Osteocyte (in vitro differentiated cells): ENCODE data around the gene MASP2. TPM values are rescaled to one million over a fixed set of nuclear protein-coding genes. Genes with fewer than 3 reads are reported as not detected.
"Not testable (repeated sequence)": the region's sequence is repeated elsewhere in the genome, so short reads cannot be mapped to it uniquely, and the experiment has no call there.

Experiments
- DNase-seq: peaks from one replicate; pipeline ENCODE4 v3.0.0; 2021; ENCODE audit warnings: mixed read lengths; ENCODE audit not compliant: unreplicated experiment; ENCODE audit errors: extremely low spot score
- H3K27ac Mint-ChIP-seq: one replicate; pipeline ENCODE4 v1.8.0; 2021; ENCODE audit warnings: mild to moderate bottlenecking, mixed read lengths; ENCODE audit not compliant: unreplicated experiment
- H3K27me3 Mint-ChIP-seq: one replicate; pipeline ENCODE4 v1.8.0; 2021; ENCODE audit warnings: mixed read lengths; ENCODE audit not compliant: unreplicated experiment
- H3K36me3 Mint-ChIP-seq: one replicate; pipeline ENCODE4 v1.8.0; 2021; ENCODE audit warnings: mixed read lengths; ENCODE audit not compliant: unreplicated experiment
- H3K4me1 Mint-ChIP-seq: one replicate; pipeline ENCODE4 v1.8.0; 2021; ENCODE audit warnings: mixed read lengths; ENCODE audit not compliant: unreplicated experiment
- H3K4me3 Mint-ChIP-seq: one replicate; pipeline ENCODE4 v1.8.0; 2021; ENCODE audit warnings: mild to moderate bottlenecking, moderate library complexity, mixed read lengths; ENCODE audit not compliant: unreplicated experiment
- H3K9me3 Mint-ChIP-seq: one replicate; pipeline ENCODE4 v1.8.0; 2021; ENCODE audit warnings: mixed read lengths; ENCODE audit not compliant: unreplicated experiment
- CTCF ChIP-seq: fragments of 200-600 bp; sonication (generic); IDR thresholded peaks from 2 replicates; pipeline ENCODE4 v1.5.0; 2021; ENCODE audit warnings: antibody characterized with exemption, mild to moderate bottlenecking, moderate library complexity
- total RNA-seq: library from RNA; stranded (reverse); gene quantifications from 2 replicates; pipeline ENCODE4 v1.2.1, GENCODE V29; 2021

Gene MASP2
- total RNA-seq, 1 donor from 2014 or later, result not detected

DNA sequence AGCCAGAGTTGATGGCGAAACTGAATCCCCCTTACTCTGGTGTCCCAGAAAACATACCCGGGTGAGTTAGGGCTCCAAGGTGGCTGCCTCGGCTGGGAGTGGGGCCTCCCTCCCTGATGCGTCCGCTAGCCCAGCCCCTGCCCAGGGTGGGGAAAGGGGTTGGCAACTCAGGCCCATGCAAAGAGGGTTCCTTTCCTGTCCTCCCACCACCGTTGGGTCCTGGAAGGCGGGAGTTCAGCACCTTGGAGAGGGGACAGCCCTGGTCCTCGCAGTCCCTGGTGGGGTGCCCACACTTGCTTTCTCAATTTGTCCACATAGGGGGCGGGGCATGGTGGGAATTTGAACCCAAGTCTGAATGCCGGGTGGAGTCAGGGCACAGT is 6.7 kb upstream of the MASP2 start:
- H3K9me3 Mint-ChIP-seq, result no peaks in the 10 kb centered on the region
- no peaks in the 10 kb centered on the region for H3K27me3 Mint-ChIP-seq
- H3K4me1 Mint-ChIP-seq, result peaks cover 3% of the 10 kb centered on the region
- no peak overlapping the region for H3K27ac Mint-ChIP-seq
- H3K36me3 Mint-ChIP-seq, result peaks cover 7% of the 10 kb centered on the region
- H3K4me3 Mint-ChIP-seq, result no peak overlapping the region
- DNase-seq, result no peak
- no peak for TF ChIP-seq CTCF

GRCh38 chr1:11052839-11053757 is 6.1 kb upstream of the MASP2 start:
- TF ChIP-seq CTCF, result no peak
- Mint-ChIP-seq H3K4me3 (no peak overlapping the region), H3K27me3 (no peaks in the 10 kb centered on the region), H3K27ac (no peak overlapping the region), H3K4me1 (no peaks in the 10 kb centered on the region), H3K9me3 (no peaks in the 10 kb centered on the region), H3K36me3 (peaks cover 7% of the 10 kb centered on the region)
- DNase-seq, result no peak

DNA sequence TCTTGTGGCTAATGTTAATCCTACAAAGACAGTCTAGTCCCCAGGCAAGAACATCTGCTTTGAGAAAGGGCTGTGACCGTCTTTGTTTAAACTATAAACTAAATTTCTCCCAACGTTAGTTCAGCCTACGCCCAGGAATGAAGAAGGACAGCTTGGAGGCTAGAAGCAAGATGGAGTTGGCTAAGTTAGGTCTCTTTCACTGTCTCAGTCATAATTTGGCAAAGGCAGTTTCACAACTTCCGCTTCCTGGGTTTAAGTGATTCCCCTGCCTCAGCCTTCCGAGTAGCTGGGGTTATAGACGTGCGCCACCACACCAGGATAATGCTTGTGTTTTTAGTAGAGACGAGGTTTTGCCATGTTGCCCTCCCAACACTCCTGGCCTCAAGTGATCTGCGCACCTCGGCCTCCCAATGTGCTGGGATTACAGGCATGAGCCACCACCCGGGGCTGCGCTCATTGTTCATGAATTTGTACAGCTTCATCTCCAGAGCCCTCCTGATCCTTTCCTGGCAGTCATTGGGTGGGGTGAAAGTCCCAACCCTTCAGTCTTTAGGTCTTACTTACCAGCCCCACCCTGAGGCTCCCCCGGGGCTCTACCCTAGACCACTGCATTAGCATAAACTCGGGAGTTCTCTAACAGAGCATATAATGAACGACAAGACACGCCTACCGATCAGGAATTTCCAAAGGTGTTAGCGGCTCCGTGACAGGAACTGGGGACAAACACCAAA is 4.9 kb upstream of the MASP2 start:
- peaks cover 4% of the 10 kb centered on the region for H3K36me3 Mint-ChIP-seq
- no peak for DNase-seq
- TF ChIP-seq CTCF, result no peak
- no peak overlapping the region for H3K4me3 Mint-ChIP-seq
- no peak overlapping the region for H3K27ac Mint-ChIP-seq
- H3K27me3 Mint-ChIP-seq, result no peaks in the 10 kb centered on the region
- no peaks in the 10 kb centered on the region for H3K4me1 Mint-ChIP-seq
- H3K9me3 Mint-ChIP-seq, result no peaks in the 10 kb centered on the region

DNA sequence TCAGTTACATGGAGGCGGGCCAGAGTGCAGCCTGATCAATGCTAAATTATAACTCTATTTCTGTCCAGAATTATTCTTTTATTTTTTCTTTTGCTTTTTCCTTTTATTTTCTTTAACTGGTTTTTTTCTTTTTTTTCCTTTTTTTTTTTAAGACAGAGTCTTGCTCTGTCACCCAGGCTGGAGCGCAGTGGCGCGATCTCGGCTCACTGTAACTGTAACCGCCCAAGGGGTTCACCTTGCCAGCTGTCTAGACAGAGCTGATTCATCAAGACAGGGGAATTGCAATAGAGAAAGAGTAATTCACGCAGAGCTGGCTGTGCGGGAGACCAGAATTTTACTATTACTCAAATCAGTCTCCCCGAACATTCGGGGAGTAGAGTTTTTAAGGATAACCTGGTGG is 4.1 kb upstream of the MASP2 start:
- not testable (repeated sequence) for H3K4me3 Mint-ChIP-seq, H3K4me1 Mint-ChIP-seq, DNase-seq, H3K9me3 Mint-ChIP-seq, H3K36me3 Mint-ChIP-seq, H3K27me3 Mint-ChIP-seq, H3K27ac Mint-ChIP-seq

- Mint-ChIP-seq H3K27ac (no peak overlapping the region), H3K36me3 (no peaks in the 10 kb centered on the region), H3K27me3 (no peaks in the 10 kb centered on the region), H3K4me1 (no peaks in the 10 kb centered on the region), H3K4me3 (no peak overlapping the region), H3K9me3 (no peaks in the 10 kb centered on the region)
- no peak for TF ChIP-seq CTCF
- no peak for DNase-seq
Measured at GRCh38 chr1:11046270-11046566, 821 bp downstream of the MASP2 start.
